PC-9 (cell line): ENCODE data around the gene GUCD1. TPM values are rescaled to one million over a fixed set of nuclear protein-coding genes. Genes with fewer than 3 reads are reported as not detected.

ENCODE experiments used
- BruUV-seq: library from RNA; stranded (reverse); fragments of 400-500 nt; replicated peaks from 2 replicates; lab custom pipeline; 2021; lab: Mats Ljungman, UMichigan
- CTCF ChIA-PET: fragments of 300-600 bp; sonication (Branson Sonifier 250); formaldehyde crosslinking; loops from one replicate; lab custom pipeline; 2022; ENCODE audit warnings: antibody characterized with exemption; lab: Charles Lee
- POLR2A ChIA-PET: fragments of 300-600 bp; sonication (Branson Sonifier 250); formaldehyde crosslinking; loops from one replicate; lab custom pipeline; 2022; ENCODE audit warnings: antibody characterized with exemption; ENCODE audit not compliant: unreplicated experiment; lab: Charles Lee
- DNase-seq, 2 experiments: peaks; one replicate each; pipeline versions ENCODE4 v3.0.0 to v3.0.0-alpha.2; 2015 to 2022; ENCODE audit warnings: mixed read lengths in 1 of 2
- H2AFZ ChIP-seq: fragments of 200-600 bp; sonication (generic); 2 replicates; pipeline ENCODE4 v1.8.1; 2017; ENCODE audit warnings: antibody characterized with exemption
- H3F3A ChIP-seq: fragments of 200-600 bp; sonication (generic); 2 replicates; pipeline ENCODE4 v1.8.1; 2017; ENCODE audit warnings: antibody characterized with exemption, mild to moderate bottlenecking, low read depth; ENCODE audit not compliant: insufficient read depth
- H3K27ac ChIP-seq: fragments of 200-600 bp; sonication (generic); 2 replicates; pipeline ENCODE4 v1.6.1; 2016; ENCODE audit warnings: mixed run types
- H3K27me3 ChIP-seq: fragments of 200-600 bp; sonication (generic); 2 replicates; pipeline ENCODE4 v1.6.1; 2016; ENCODE audit warnings: low read depth, mixed run types; ENCODE audit not compliant: insufficient read depth
- H3K36me3 ChIP-seq: fragments of 200-600 bp; sonication (generic); 2 replicates; pipeline ENCODE4 v1.6.1; 2016; ENCODE audit warnings: low read depth, mixed run types
- H3K4me1 ChIP-seq: fragments of 200-600 bp; sonication (generic); replicated peaks from 2 replicates; pipeline ENCODE4 v1.6.1; 2016; ENCODE audit warnings: mixed run types; ENCODE audit not compliant: insufficient read depth
- H3K4me2 ChIP-seq: fragments of 200-600 bp; sonication (generic); 2 replicates; pipeline ENCODE4 v1.6.1; 2017; ENCODE audit warnings: mixed run types
- H3K4me3 ChIP-seq: fragments of 200-600 bp; sonication (generic); 2 replicates; pipeline ENCODE4 v1.6.1; 2016; ENCODE audit warnings: mixed run types
- H3K79me2 ChIP-seq: fragments of 200-600 bp; sonication (generic); 2 replicates; pipeline ENCODE4 v1.6.1; 2017; ENCODE audit warnings: low read depth, mixed run types
- H3K9me2 ChIP-seq: fragments of 200-600 bp; sonication (generic); 2 replicates; pipeline ENCODE4 v1.8.1; 2017; ENCODE audit warnings: mild to moderate bottlenecking; ENCODE audit not compliant: insufficient read depth
- H3K9me3 ChIP-seq: fragments of 200-600 bp; sonication (generic); 2 replicates; pipeline ENCODE4 v1.8.1; 2016; ENCODE audit warnings: low read depth; ENCODE audit not compliant: insufficient read depth
- H4K20me1 ChIP-seq: fragments of 200-600 bp; sonication (generic); 2 replicates; pipeline ENCODE4 v1.8.1; 2017; ENCODE audit not compliant: insufficient read depth
- EZH2 ChIP-seq: fragments of 200-600 bp; sonication (generic); IDR thresholded peaks from 2 replicates; pipeline ENCODE4 v1.8.0; 2017; ENCODE audit warnings: antibody characterized with exemption, low read depth
- intact Hi-C: fragments of 100-400 bp; cut with micrococcal nuclease; formaldehyde crosslinking; loops from one replicate; pipeline ENCODE4 v1.10.0; 2022; ENCODE audit not compliant: unreplicated experiment
- total RNA-seq: library from RNA; stranded (reverse); gene quantifications from 2 replicates; pipeline ENCODE4 v1.2.3, GENCODE V29; 2021
- TF ChIP-seq, protein P1 (sequence below): fragments of 200-600 bp; sonication (generic); conservative IDR thresholded peaks from 2 replicates; pipeline ENCODE4 v1.6.1; 2017; ENCODE audit warnings: mixed run types, antibody characterized with exemption, mild to moderate bottlenecking, moderate library complexity

Gene GUCD1
- total RNA-seq, 1 experiment from 2014 or later = 80.2 TPM

DNA sequence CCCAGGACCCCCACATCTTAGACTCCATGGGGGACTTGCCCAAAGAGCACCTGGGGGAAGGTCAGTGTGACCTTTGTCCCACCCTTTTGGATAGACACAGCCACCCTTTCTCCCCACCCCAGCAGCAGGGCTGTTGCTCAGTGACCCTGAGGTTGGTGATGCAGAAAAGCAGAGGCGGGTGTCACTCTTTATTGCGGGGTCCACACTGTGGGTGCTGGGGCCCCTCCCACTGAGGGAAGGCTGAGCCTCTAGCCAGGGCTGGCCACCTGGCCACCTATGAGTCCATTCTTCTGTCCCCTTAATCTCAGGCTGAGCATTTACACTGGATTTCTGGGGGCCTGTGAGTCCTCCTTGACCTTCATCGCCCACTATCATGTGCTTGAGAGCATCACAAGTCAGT, 30.5 kb upstream of the GUCD1 start:
- Histone ChIP-seq H3K9me2 (no peaks in the 10 kb centered on the region), H3K36me3 (no peaks in the 10 kb centered on the region), H3K79me2 (no peaks in the 10 kb centered on the region), H3K4me2 (no peak overlapping the region), H3K27ac (no peak overlapping the region), H4K20me1 (no peaks in the 10 kb centered on the region), H3K9me3 (no peaks in the 10 kb centered on the region), H3K4me3 (no peak overlapping the region), H3F3A (no peaks in the 10 kb centered on the region), H3K27me3 (no peaks in the 10 kb centered on the region), H2AFZ (no peak overlapping the region), H3K4me1 (peaks cover 10% of the 10 kb centered on the region)
- intact Hi-C loops = no loop called here
- TF ChIP-seq, protein P1, sequence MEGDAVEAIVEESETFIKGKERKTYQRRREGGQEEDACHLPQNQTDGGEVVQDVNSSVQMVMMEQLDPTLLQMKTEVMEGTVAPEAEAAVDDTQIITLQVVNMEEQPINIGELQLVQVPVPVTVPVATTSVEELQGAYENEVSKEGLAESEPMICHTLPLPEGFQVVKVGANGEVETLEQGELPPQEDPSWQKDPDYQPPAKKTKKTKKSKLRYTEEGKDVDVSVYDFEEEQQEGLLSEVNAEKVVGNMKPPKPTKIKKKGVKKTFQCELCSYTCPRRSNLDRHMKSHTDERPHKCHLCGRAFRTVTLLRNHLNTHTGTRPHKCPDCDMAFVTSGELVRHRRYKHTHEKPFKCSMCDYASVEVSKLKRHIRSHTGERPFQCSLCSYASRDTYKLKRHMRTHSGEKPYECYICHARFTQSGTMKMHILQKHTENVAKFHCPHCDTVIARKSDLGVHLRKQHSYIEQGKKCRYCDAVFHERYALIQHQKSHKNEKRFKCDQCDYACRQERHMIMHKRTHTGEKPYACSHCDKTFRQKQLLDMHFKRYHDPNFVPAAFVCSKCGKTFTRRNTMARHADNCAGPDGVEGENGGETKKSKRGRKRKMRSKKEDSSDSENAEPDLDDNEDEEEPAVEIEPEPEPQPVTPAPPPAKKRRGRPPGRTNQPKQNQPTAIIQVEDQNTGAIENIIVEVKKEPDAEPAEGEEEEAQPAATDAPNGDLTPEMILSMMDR = no peak
- TF ChIP-seq EZH2 = no peak
- no peak for DNase-seq
- ChIA-PET CTCF (interaction anchor here (0.5 kb wide), 1 partner anchor 11 kb away, joined by 4 read pairs; no protein-coding TSS in a partner anchor), POLR2A (no interaction called here)
- no TSS peak for BruUV-seq

DNA sequence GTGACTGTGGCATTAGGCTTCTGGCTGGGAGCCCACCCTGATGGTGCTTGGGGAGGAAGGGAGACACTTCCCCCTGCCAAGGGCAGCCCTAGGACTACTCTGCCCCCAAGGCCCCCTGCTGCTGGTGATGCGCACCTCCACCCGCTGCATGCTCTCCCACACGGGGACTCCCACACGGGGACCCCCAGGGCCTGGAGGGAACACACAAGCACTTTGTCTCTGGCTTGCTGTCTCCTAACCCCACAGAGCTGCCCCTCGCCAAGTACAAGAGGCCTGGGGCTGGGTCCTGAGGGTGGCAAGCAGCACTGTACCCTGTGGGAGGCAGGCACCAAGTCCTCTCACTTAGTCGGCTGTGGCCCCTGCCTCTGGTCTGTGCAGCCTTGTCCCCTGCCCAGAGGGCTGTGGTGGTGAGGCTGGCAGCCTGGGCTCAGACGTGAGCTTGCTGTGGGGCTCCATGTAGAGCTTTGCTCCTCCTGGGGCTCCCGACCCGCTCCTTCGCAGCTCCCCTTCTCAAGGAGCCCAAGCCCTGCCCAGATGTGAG, 30.0 kb upstream of the GUCD1 start:
- CTCF ChIA-PET = interaction anchor here (0.5 kb wide), 1 partner anchor 12 kb away, joined by 4 read pairs; no protein-coding TSS in a partner anchor

DNA sequence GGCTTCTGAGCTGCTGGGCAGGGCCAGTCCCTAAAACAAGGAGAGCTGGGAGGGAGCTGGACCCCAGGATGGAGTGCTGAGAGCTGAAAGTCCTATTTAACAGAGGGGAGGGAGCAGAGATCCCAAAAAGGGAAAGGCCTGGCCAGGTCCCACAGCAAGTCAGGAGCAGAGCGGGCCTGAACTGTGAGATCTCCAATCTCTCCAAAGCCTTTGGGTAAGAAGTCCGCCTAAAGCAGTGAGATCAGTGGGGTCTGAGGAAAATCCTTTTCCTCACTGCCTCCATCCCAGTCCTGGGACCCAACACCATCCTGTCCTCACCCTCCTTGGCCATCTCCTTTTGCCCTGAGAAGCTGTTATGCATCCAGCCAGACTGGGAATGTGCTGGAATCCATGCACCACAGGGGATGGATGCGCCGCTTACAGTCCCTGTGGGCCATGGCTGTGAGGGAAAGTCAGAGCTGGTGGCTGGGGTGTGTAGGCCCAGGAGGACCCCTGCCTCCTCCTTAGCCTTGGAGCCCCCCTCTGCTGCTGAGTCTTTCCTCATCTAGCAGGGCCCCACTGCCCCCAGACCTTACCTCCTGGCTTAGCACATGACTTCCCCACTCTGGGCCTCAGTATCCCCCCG, 29.3 kb upstream of the GUCD1 start:
- no TSS peak for BruUV-seq
- Histone ChIP-seq H3F3A (no peaks in the 10 kb centered on the region), H2AFZ (no peak overlapping the region), H4K20me1 (no peaks in the 10 kb centered on the region), H3K4me1 (peaks cover 10% of the 10 kb centered on the region), H3K9me3 (no peaks in the 10 kb centered on the region), H3K27ac (no peak overlapping the region), H3K36me3 (no peaks in the 10 kb centered on the region), H3K9me2 (no peaks in the 10 kb centered on the region), H3K79me2 (no peaks in the 10 kb centered on the region), H3K4me3 (no peak overlapping the region), H3K27me3 (no peaks in the 10 kb centered on the region), H3K4me2 (no peak overlapping the region)
- TF ChIP-seq, protein P1 = no peak
- no peak for TF ChIP-seq EZH2
- intact Hi-C loops = no loop called here
- no peak for DNase-seq
- CTCF ChIA-PET = no interaction called here
- POLR2A ChIA-PET = no interaction called here

More for the DNA sequence above, 30.0 kb upstream of the GUCD1 start:
- BruUV-seq = no TSS peak
- no peak for TF ChIP-seq EZH2
- TF ChIP-seq, protein P1 = no peak
- H3K4me2 ChIP-seq = no peak overlapping the region
- peaks cover 10% of the 10 kb centered on the region for H3K4me1 ChIP-seq
- H3K36me3 ChIP-seq = no peaks in the 10 kb centered on the region
- POLR2A ChIA-PET = no interaction called here
- no peaks in the 10 kb centered on the region for H3K9me2 ChIP-seq
- H3K79me2 ChIP-seq = no peaks in the 10 kb centered on the region
- no peak overlapping the region for H3K4me3 ChIP-seq
- DNase-seq = no peak
- no peaks in the 10 kb centered on the region for H3K9me3 ChIP-seq
- H4K20me1 ChIP-seq = no peaks in the 10 kb centered on the region
- no peak overlapping the region for H3K27ac ChIP-seq
- no peaks in the 10 kb centered on the region for H3K27me3 ChIP-seq
- no peaks in the 10 kb centered on the region for H3F3A ChIP-seq
- H2AFZ ChIP-seq = no peak overlapping the region
- intact Hi-C loops = no loop called here
